AG20443 (cell line): ENCODE measurements around the gene MYLK.

Experiments
- DNase-seq: peaks from one replicate; pipeline ENCODE4 v3.0.0; 2012; ENCODE audit warnings: low spot score, mixed read lengths

Gene MYLK

GRCh38 chr3:123877965-123878364 is 6.2 kb downstream of the MYLK start:
- no peak for DNase-seq

GRCh38 chr3:123877466-123877865 is 6.7 kb downstream of the MYLK start:
- no peak for DNase-seq

DNA sequence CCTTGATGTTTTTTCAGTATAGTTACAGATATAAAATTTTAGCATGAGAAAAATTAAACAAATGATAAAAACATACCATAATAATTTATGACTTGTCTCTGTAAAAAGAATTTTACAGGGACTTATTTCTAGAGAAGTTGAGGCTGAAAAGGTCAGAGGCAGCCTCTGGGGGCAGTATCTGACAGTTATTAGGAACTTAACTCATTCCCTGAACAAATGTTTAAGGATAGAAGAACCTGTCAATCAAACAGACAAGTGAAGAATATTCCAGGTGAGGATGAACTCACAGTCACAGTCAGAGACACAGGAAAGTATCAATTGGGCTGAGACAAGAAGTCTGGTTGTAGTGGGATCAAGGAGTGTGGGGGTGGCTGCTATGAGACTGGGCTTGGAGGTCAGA is 7.3 kb downstream of the MYLK start:
- DNase-seq: no peak

GRCh38 chr3:123872621-123873020 is 11.5 kb downstream of the MYLK start:
- DNase-seq: no peak

GRCh38 chr3:123871946-123872345 is 12.2 kb downstream of the MYLK start:
- no peak for DNase-seq

- peak; percentile 79 for DNase-seq
These were observed 14.1 kb downstream of the MYLK start for GRCh38 chr3:123870033-123870432.

DNA sequence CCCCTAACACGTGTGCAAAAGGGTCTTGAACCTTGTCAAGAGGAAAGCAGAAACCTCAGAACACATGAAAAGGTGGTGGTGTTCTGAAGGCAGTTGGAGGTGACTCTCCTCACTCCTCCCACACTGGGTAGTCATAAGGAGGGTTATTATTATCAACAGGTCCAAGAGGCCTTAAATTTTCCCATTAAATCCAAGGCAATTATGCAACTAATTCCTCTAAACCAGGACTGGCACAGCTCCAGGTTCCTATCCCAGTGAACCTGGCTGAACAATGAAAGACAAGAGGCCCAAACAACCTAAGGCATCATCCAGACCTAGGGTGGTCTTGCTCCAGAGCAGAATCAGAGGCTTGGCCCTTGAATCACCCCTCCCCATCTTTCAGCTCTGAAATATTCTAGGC is 15.0 kb downstream of the MYLK start:
- no peak for DNase-seq

DNA sequence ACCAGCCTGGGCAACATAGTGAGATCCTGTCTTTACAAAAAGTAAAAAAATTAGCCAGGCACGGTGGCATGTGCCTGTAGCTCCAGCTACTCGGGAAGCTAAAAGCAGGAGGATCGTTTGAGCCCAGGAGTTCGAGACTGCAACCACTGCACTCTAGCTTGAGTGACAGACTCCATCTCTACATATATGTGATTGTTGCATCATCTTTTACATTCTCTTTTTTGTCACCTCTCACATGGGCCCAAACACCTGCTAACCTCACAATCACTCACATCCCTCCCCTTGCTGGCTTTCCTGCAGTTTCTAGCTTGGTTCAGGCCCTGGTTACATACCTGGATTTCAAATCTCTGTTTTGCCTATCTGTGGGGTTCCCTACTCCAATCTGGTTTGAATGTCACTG is 19.4 kb downstream of the MYLK start:
- no peak for DNase-seq

DNA sequence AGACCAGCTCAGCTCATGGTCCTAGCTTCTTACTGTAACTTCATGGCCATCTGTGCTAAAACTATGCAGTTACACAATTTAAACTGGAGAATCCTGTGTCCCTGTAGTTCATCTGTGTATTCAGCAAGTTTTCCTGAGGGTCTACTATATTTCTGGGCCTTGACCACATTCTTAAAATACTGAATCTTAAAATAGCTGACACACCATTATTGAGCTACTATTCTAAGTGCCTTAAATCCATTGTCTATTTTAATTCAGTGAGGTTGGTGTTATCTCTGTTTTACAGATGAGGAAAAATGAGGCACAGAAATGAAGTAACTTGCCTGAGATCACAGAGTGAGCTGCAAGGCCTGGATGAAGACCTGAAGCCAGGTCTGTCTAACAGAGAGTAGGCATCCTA is 22.0 kb downstream of the MYLK start:
- DNase-seq: no peak

GRCh38 chr3:123861081-123861836 is 22.9 kb downstream of the MYLK start:
- no peak for DNase-seq

DNA sequence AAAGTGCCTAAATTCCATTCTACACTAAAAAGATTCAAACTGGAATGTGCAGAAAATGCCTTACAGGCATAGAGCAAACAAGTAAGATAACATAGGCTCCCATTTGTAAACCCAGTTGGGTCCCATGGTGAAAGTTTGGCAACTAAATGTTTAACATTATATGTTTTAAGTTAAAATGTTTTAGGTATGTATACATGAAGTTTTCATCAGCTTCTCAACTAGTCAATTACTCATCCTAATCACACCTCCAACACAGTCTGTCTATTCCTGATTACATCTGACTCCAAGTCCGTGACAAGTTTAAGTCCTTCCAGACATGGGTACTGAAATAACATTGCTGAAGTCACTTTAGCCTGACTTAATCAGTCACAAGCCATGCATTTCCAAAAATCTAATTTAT is 25.0 kb downstream of the MYLK start:
- DNase-seq: no peak

DNA sequence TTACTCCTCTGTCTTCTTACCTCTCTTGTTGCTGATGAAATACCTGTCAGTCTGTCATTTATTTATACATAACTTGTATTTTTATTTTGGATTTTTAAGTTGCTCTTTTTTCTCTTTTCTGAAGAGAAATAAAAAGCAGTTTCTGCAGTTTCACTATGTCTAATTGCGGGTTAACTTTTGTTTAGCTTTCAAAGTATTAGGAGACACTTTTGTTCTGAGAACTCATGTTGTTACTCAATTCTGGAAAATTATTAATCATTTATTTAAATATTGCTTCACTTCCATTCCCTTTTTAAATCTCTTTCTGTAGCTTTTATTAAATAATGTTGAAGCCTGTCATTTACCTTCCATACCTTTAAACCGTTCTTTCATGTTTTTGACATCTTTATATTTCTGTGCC is 29.2 kb downstream of the MYLK start:
- DNase-seq: no peak

DNA sequence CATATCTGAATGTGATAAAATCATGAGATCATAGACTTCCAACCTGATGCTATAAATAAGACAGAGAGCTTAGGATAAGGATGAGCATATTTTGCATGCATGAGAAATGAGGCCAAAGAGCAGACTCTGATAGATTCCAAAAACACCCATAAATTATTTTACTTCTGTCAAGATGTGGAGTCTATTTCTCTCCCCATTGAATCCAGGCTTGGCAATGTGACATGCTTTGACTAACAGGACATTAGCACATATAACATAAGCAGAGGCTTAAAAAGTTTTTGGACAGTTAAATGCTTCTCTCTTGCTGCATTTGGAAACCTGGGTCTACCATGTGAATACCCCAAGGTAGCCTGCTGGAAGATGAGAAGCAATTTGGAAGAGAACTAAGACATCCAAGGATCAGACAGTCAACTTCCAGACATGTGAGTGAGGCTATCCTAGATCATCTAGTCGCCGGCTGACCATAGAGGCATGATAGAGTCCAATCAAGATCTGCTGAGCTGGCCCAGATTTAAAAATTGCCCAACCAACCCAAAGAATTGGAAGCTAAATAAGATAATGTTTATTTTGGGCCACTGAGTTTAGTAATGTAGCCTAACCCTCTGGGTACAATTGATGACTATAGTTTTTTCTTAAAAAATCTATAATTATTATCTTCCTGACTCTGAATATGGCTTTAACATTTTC is 30.3 kb downstream of the MYLK start:
- no peak for DNase-seq

GRCh38 chr3:123847209-123847608 is 36.9 kb downstream of the MYLK start:
- DNase-seq: no peak

DNA sequence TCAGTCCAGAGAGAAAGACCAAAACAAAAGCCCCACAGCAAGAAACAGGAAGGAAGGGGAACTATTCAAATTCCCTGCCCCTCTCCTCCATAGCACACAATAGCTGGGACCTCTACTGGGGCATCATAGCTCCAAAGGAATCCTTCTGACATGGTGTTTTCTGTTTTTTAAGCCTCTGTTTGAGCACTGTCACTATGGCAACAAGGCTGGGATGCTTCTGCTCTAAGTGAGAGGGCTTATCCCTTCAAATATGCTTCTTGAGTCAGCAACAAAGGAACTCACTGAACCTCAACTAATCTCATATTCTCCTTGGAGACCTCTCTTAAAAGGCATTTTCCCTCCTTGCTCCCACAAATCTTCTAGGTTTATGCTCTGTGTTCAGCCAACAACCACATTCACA is 40.5 kb downstream of the MYLK start:
- no peak for DNase-seq

DNA sequence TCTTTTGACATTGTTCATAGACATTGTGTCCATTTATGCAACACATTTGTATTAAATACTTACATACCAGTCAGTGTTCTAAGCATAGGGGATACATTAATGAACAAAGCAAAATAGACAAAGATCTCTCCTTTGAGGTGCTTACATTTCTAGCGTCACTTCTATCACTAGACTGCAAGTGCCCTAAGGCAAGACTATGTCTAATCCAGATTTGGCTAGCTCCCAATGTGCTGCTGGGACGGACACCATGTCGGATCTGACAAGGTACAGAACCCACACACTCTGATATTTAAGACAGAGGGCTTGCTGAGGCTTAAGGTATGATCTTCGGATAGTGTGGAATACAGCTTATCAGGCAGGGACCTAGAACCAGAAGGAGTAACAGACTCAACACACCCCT is 41.4 kb downstream of the MYLK start:
- DNase-seq: no peak

DNA sequence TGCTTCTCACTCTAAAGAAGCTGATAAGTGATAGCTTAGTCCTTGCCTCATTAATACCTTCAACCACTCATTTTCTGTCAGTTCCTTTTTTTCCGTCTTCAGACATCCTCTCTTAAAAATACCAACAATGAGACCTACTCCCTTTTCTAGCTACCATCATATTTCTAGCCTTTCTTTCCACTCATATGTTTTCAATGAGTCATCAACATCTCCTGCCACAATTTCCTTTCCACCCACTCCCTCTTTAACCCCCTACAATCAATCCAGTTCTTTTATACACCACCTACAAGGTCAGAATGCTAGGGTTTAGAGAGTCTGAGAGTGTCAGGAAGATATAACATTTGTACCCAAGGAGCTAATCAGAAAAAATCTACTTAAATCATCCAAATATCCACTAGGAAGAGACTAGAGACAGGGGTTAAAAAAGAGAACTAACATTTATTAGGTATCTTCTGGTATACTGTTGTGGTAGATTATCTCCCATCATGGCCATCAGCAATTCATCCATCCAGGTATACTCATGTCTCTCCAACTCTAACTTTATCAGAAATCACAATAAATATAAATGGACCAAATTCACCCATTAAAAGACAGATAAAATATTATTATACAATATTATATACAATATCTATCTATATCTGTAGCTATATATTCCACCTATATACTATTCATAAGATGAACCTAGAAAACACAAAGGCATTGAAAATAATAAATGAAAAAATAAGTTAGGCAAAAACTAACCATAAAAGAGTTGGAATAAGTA is 42.5 kb downstream of the MYLK start:
- DNase-seq: no peak

GRCh38 chr3:123840961-123841360 is 43.2 kb downstream of the MYLK start:
- DNase-seq: no peak

GRCh38 chr3:123837858-123838257 is 46.3 kb downstream of the MYLK start:
- DNase-seq: no peak

GRCh38 chr3:123834631-123835030 is 49.5 kb downstream of the MYLK start:
- peak; percentile 75 for DNase-seq

DNA sequence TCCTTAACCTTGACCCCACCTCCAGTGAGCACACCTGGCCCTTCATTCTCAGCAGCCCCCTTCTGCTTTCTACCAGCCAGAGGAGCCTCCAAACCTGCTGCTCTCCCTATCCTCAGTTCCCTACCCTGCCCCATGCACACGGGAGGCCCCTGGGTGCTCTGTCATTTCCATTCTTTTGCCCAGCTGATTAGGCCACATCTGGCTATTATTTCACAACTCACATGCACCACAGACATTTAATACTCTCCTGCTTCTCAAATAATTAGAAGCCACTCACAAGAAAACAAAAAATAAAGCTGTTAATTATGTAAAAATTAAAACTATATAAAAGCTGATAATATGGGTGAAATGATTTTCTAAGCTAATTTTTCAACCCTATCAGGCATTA is 50.7 kb downstream of the MYLK start:
- no peak for DNase-seq

- no peak for DNase-seq
These were observed 51.3 kb downstream of the MYLK start for GRCh38 chr3:123832692-123833397.

- no peak for DNase-seq
These were observed 52.7 kb downstream of the MYLK start for GRCh38 chr3:123831420-123831819.
